Loucy (cell line): Measurements from ENCODE around the gene KLHL2.

ENCODE experiments used
- EZH2phosphoT487 ChIP-seq: fragments of 200-600 bp; IDR thresholded peaks from 2 replicates; pipeline ENCODE4 v1.6.1; 2018; ENCODE audit warnings: antibody characterized with exemption, mild to moderate bottlenecking, moderate library complexity, borderline replicate concordance
- TF ChIP-seq, protein P1 (sequence below): fragments of 200-600 bp; sonication (generic); conservative IDR thresholded peaks from 2 replicates; pipeline ENCODE4 v1.5.1; 2014; ENCODE audit warnings: mild to moderate bottlenecking, antibody characterized with exemption, low read length

DNA sequence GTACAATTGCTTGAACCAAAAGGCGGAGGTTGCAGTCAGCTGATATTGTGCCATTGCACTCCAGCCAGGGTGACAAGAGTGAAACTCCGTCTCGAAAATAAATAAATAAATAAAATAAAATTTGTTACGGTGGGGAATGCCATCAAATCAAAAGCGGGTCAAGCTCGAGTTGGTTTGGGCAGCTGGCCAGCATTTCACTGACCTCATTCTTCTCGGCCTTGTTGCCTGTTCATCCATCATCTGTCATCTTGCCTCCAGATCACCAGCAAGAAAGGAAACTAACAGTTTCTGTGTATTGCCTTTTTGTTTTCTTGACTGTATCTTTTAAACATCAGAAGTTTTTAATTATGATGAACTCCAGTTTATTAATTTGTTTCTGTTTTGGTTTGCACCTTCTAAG is 31.5 kb upstream of the KLHL2 start:
- TF ChIP-seq, protein P1, sequence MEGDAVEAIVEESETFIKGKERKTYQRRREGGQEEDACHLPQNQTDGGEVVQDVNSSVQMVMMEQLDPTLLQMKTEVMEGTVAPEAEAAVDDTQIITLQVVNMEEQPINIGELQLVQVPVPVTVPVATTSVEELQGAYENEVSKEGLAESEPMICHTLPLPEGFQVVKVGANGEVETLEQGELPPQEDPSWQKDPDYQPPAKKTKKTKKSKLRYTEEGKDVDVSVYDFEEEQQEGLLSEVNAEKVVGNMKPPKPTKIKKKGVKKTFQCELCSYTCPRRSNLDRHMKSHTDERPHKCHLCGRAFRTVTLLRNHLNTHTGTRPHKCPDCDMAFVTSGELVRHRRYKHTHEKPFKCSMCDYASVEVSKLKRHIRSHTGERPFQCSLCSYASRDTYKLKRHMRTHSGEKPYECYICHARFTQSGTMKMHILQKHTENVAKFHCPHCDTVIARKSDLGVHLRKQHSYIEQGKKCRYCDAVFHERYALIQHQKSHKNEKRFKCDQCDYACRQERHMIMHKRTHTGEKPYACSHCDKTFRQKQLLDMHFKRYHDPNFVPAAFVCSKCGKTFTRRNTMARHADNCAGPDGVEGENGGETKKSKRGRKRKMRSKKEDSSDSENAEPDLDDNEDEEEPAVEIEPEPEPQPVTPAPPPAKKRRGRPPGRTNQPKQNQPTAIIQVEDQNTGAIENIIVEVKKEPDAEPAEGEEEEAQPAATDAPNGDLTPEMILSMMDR: no peak
- TF ChIP-seq EZH2phosphoT487: no peak
